Limb (tissue), 2 donors: ENCODE measurements around the gene UCHL3.

Source experiments
- DNase-seq, 2 donors: peaks; one replicate each; pipeline ENCODE4 v3.0.0-alpha.2; 2016; ENCODE audit errors: extremely low spot score in 2 of 2

The UCHL3 gene

GRCh38 chr13:75547917-75548316 lies 1.7 kb upstream of the UCHL3 start:
- DNase-seq, result no peak

GRCh38 chr13:75550159-75550567 lies 572 bp downstream of the UCHL3 start:
- DNase-seq, result peak in 1 of 2 donors; percentile 41

GRCh38 chr13:75554464-75554863 lies 4.9 kb downstream of the UCHL3 start:
- no peak for DNase-seq

GRCh38 chr13:75554981-75555380 lies 5.4 kb downstream of the UCHL3 start:
- DNase-seq, result no peak

- DNase-seq, result no peak
Observed at GRCh38 chr13:75555836-75556235, 6.2 kb downstream of the UCHL3 start.

- DNase-seq, result no peak
Observed at GRCh38 chr13:75556961-75557360, 7.4 kb downstream of the UCHL3 start.

- DNase-seq, result no peak
Observed at GRCh38 chr13:75558145-75558840, 8.7 kb downstream of the UCHL3 start.

GRCh38 chr13:75566658-75567057 lies 17.1 kb downstream of the UCHL3 start:
- peak in 1 of 2 donors; percentile 27 for DNase-seq

GRCh38 chr13:75569576-75569975 lies 20.0 kb downstream of the UCHL3 start:
- no peak for DNase-seq

GRCh38 chr13:75579529-75579928 lies 29.9 kb downstream of the UCHL3 start:
- no peak for DNase-seq

- DNase-seq, result no peak
Observed at GRCh38 chr13:75581874-75582640, 32.5 kb downstream of the UCHL3 start.

- DNase-seq, result no peak
Observed at GRCh38 chr13:75583091-75583490, 33.5 kb downstream of the UCHL3 start.

- no peak for DNase-seq
Observed at GRCh38 chr13:75585153-75585552, 35.6 kb downstream of the UCHL3 start.

- no peak for DNase-seq
Observed at GRCh38 chr13:75587679-75588078, 38.1 kb downstream of the UCHL3 start.

- DNase-seq, result no peak
Observed at GRCh38 chr13:75596657-75597182, 47.1 kb downstream of the UCHL3 start.

- DNase-seq, result no peak
Observed at GRCh38 chr13:75600371-75600770, 50.8 kb downstream of the UCHL3 start.

- DNase-seq, result no peak
Observed at GRCh38 chr13:75603038-75603437, 53.4 kb downstream of the UCHL3 start.

- DNase-seq, result no peak
Observed at GRCh38 chr13:75607447-75607846, 57.9 kb downstream of the UCHL3 start.

GRCh38 chr13:75610466-75610865 lies 60.9 kb downstream of the UCHL3 start:
- no peak for DNase-seq

- DNase-seq, result no peak
Observed at GRCh38 chr13:75612354-75612753, 62.8 kb downstream of the UCHL3 start.

GRCh38 chr13:75617230-75617629 lies 67.6 kb downstream of the UCHL3 start:
- no peak for DNase-seq

- no peak for DNase-seq
Observed at GRCh38 chr13:75618308-75618707, 68.7 kb downstream of the UCHL3 start.

GRCh38 chr13:75620020-75620419 lies 70.4 kb downstream of the UCHL3 start:
- no peak for DNase-seq
